ENCODE data around the gene ZFYVE28.

Gene ZFYVE28

GRCh38 chr4:2395584-2395983 lies 22.9 kb downstream of the ZFYVE28 start:
- ChIA-PET POLR2A (no interaction called here), CTCF (interaction anchor here (0.6 to 3.9 kb wide), 6 partner anchors 10 to 78 kb away, joined by 3 to 19 read pairs (median 3); no protein-coding TSS in a partner anchor)
- peaks cover 0 to 22% (median 15%) of the 10 kb centered on the region in 5 experiments for H3K27me3 ChIP-seq (replicated peaks in 2 of 5; ENCODE audit: control insufficient read depth in 4 of 5, insufficient read depth in 5 of 5, low read length in 4 of 5)
- peak in 2 of 3 donors; percentile 31 to 55 for DNase-seq
- WGBS (ENCODE audit: insufficient coverage), result 83% methylated on average over 9 of the region's 9 CpGs
- H3K4me3 ChIP-seq (ENCODE audit: control insufficient read depth in 1 of 7, extremely low read depth in 1 of 7, insufficient read depth in 4 of 7, low read depth in 2 of 7, low read length in 6 of 7), result no peak overlapping the region
- H3K27ac ChIP-seq (ENCODE audit: insufficient read depth in 1 of 2, low read depth in 1 of 2, low read length in 2 of 2, poor library complexity in 1 of 2, severe bottlenecking in 2 of 2), result peak overlapping the region in 1 of 2 experiments; percentile 8
- no peaks in the 10 kb centered on the region for H3K36me3 ChIP-seq (ENCODE audit: control insufficient read depth in 4 of 4, insufficient read depth in 4 of 4, low read length in 3 of 4)
- no peaks in the 10 kb centered on the region for H3K9me3 ChIP-seq (ENCODE audit: control extremely low read depth in 1 of 5, control insufficient read depth in 4 of 5, insufficient read depth in 2 of 5, low read depth in 1 of 5, low read length in 4 of 5)
- H3K4me1 ChIP-seq (ENCODE audit: control extremely low read depth in 1 of 4, control insufficient read depth in 4 of 4, insufficient read depth in 4 of 4, low read length in 3 of 4), result peaks cover 3 to 17% (median 15%) of the 10 kb centered on the region in 4 experiments

- WGBS (ENCODE audit: insufficient coverage), result 97% methylated on average over 7 of the region's 9 CpGs
- Histone ChIP-seq H3K36me3 (ENCODE audit: control insufficient read depth in 4 of 4, insufficient read depth in 4 of 4, low read length in 3 of 4) (no peaks in the 10 kb centered on the region), H3K4me1 (ENCODE audit: control extremely low read depth in 1 of 4, control insufficient read depth in 4 of 4, insufficient read depth in 4 of 4, low read length in 3 of 4) (peaks cover 5 to 22% (median 20%) of the 10 kb centered on the region in 4 experiments), H3K4me3 (ENCODE audit: control insufficient read depth in 1 of 7, extremely low read depth in 1 of 7, insufficient read depth in 4 of 7, low read depth in 2 of 7, low read length in 6 of 7) (no peak overlapping the region), H3K9me3 (ENCODE audit: control extremely low read depth in 1 of 5, control insufficient read depth in 4 of 5, insufficient read depth in 2 of 5, low read depth in 1 of 5, low read length in 4 of 5) (no peaks in the 10 kb centered on the region), H3K27ac (ENCODE audit: insufficient read depth in 1 of 2, low read depth in 1 of 2, low read length in 2 of 2, poor library complexity in 1 of 2, severe bottlenecking in 2 of 2) (peak overlapping the region in 1 of 2 experiments; percentile 8), H3K27me3 (replicated peaks in 2 of 5; ENCODE audit: control insufficient read depth in 4 of 5, insufficient read depth in 5 of 5, low read length in 4 of 5) (peaks cover 0 to 20% (median 12%) of the 10 kb centered on the region in 5 experiments)
- no peak for DNase-seq
- CTCF ChIA-PET, result interaction anchor here (0.6 to 3.9 kb wide), 6 partner anchors 9 to 156 kb away, joined by 3 to 19 read pairs (median 3); no protein-coding TSS in a partner anchor
- POLR2A ChIA-PET, result interaction anchor here (0.6 kb wide), 1 partner anchor 73 kb away, joined by 3 read pairs; no protein-coding TSS in a partner anchor
Observed at GRCh38 chr4:2395038-2395437, 23.4 kb downstream of the ZFYVE28 start.

GRCh38 chr4:2394528-2394927 lies 23.9 kb downstream of the ZFYVE28 start:
- no peak overlapping the region for H3K4me3 ChIP-seq (ENCODE audit: control insufficient read depth in 1 of 7, extremely low read depth in 1 of 7, insufficient read depth in 4 of 7, low read depth in 2 of 7, low read length in 6 of 7)
- POLR2A ChIA-PET, result interaction anchor here (0.6 kb wide), 1 partner anchor 74 kb away, joined by 3 read pairs; no protein-coding TSS in a partner anchor
- peaks cover 0 to 15% (median 13%) of the 10 kb centered on the region in 5 experiments for H3K27me3 ChIP-seq (replicated peaks in 2 of 5; ENCODE audit: control insufficient read depth in 4 of 5, insufficient read depth in 5 of 5, low read length in 4 of 5)
- no peaks in the 10 kb centered on the region for H3K36me3 ChIP-seq (ENCODE audit: control insufficient read depth in 4 of 4, insufficient read depth in 4 of 4, low read length in 3 of 4)
- no peaks in the 10 kb centered on the region for H3K9me3 ChIP-seq (ENCODE audit: control extremely low read depth in 1 of 5, control insufficient read depth in 4 of 5, insufficient read depth in 2 of 5, low read depth in 1 of 5, low read length in 4 of 5)
- CTCF ChIA-PET, result interaction anchor here (0.7 to 7.5 kb wide), 6 partner anchors 8 to 174 kb away, joined by 3 to 49 read pairs (median 10); no protein-coding TSS in a partner anchor
- no peak for DNase-seq
- H3K27ac ChIP-seq (ENCODE audit: insufficient read depth in 1 of 2, low read depth in 1 of 2, low read length in 2 of 2, poor library complexity in 1 of 2, severe bottlenecking in 2 of 2), result peak overlapping the region in 1 of 2 experiments; percentile 30
- peaks cover 5 to 28% (median 25%) of the 10 kb centered on the region in 4 experiments for H3K4me1 ChIP-seq (ENCODE audit: control extremely low read depth in 1 of 4, control insufficient read depth in 4 of 4, insufficient read depth in 4 of 4, low read length in 3 of 4)
- 96% methylated on average over 15 of the region's 17 CpGs for WGBS (ENCODE audit: insufficient coverage)

GRCh38 chr4:2393353-2394270 lies 24.8 kb downstream of the ZFYVE28 start:
- ChIA-PET CTCF (interaction anchor here (1.0 to 7.5 kb wide), 11 partner anchors 9 to 174 kb away, joined by 3 to 49 read pairs (median 4); no protein-coding TSS in a partner anchor), POLR2A (no interaction called here)
- H3K36me3 ChIP-seq (ENCODE audit: control insufficient read depth in 4 of 4, insufficient read depth in 4 of 4, low read length in 3 of 4), result no peaks in the 10 kb centered on the region
- H3K4me1 ChIP-seq (ENCODE audit: control extremely low read depth in 1 of 4, control insufficient read depth in 4 of 4, insufficient read depth in 4 of 4, low read length in 3 of 4), result peaks cover 5 to 36% (median 29%) of the 10 kb centered on the region in 4 experiments
- H3K27me3 ChIP-seq (replicated peaks in 2 of 5; ENCODE audit: control insufficient read depth in 4 of 5, insufficient read depth in 5 of 5, low read length in 4 of 5), result peaks cover 0 to 15% (median 13%) of the 10 kb centered on the region in 5 experiments
- no peaks in the 10 kb centered on the region for H3K9me3 ChIP-seq (ENCODE audit: control extremely low read depth in 1 of 5, control insufficient read depth in 4 of 5, insufficient read depth in 2 of 5, low read depth in 1 of 5, low read length in 4 of 5)
- H3K27ac ChIP-seq (ENCODE audit: insufficient read depth in 1 of 2, low read depth in 1 of 2, low read length in 2 of 2, poor library complexity in 1 of 2, severe bottlenecking in 2 of 2), result peak overlapping the region in 1 of 2 experiments; percentile 30
- peak overlapping the region in 3 of 7 experiments; percentile 9 to 40 (median 34) for H3K4me3 ChIP-seq (ENCODE audit: control insufficient read depth in 1 of 7, extremely low read depth in 1 of 7, insufficient read depth in 4 of 7, low read depth in 2 of 7, low read length in 6 of 7)
- DNase-seq, result peak in 1 of 3 donors; percentile 28
- WGBS (ENCODE audit: insufficient coverage), result 23% methylated on average over 25 of the region's 28 CpGs

- POLR2A ChIA-PET, result interaction anchor here (0.6 to 1.4 kb wide), 2 partner anchors 10 to 109 kb away, joined by 3 to 5 read pairs; no protein-coding TSS in a partner anchor
- 16% methylated on average over 10 of the region's 20 CpGs for WGBS (ENCODE audit: insufficient coverage)
- no peaks in the 10 kb centered on the region for H3K9me3 ChIP-seq (ENCODE audit: control extremely low read depth in 1 of 5, control insufficient read depth in 4 of 5, insufficient read depth in 2 of 5, low read depth in 1 of 5, low read length in 4 of 5)
- peak overlapping the region in 5 of 7 experiments; percentile 8 to 65 (median 33) for H3K4me3 ChIP-seq (ENCODE audit: control insufficient read depth in 1 of 7, extremely low read depth in 1 of 7, insufficient read depth in 4 of 7, low read depth in 2 of 7, low read length in 6 of 7)
- H3K27ac ChIP-seq (ENCODE audit: insufficient read depth in 1 of 2, low read depth in 1 of 2, low read length in 2 of 2, poor library complexity in 1 of 2, severe bottlenecking in 2 of 2), result no peak overlapping the region
- CTCF ChIA-PET, result interaction anchor here (0.7 to 7.5 kb wide), 5 partner anchors 9 to 77 kb away, joined by 3 to 49 read pairs (median 5); no protein-coding TSS in a partner anchor
- H3K27me3 ChIP-seq (replicated peaks in 2 of 5; ENCODE audit: control insufficient read depth in 4 of 5, insufficient read depth in 5 of 5, low read length in 4 of 5), result peaks cover 0 to 14% (median 11%) of the 10 kb centered on the region in 5 experiments
- DNase-seq, result peak in 2 of 3 donors; percentile 65 to 72
- H3K4me1 ChIP-seq (ENCODE audit: control extremely low read depth in 1 of 4, control insufficient read depth in 4 of 4, insufficient read depth in 4 of 4, low read length in 3 of 4), result peaks cover 5 to 40% (median 32%) of the 10 kb centered on the region in 4 experiments
- H3K36me3 ChIP-seq (ENCODE audit: control insufficient read depth in 4 of 4, insufficient read depth in 4 of 4, low read length in 3 of 4), result no peaks in the 10 kb centered on the region
Observed at GRCh38 chr4:2390784-2391421, 27.5 kb downstream of the ZFYVE28 start.

GRCh38 chr4:2390146-2390545 lies 28.3 kb downstream of the ZFYVE28 start:
- Histone ChIP-seq H3K27ac (ENCODE audit: insufficient read depth in 1 of 2, low read depth in 1 of 2, low read length in 2 of 2, poor library complexity in 1 of 2, severe bottlenecking in 2 of 2) (no peak overlapping the region), H3K27me3 (replicated peaks in 2 of 5; ENCODE audit: control insufficient read depth in 4 of 5, insufficient read depth in 5 of 5, low read length in 4 of 5) (peaks cover 0 to 14% (median 9%) of the 10 kb centered on the region in 5 experiments), H3K9me3 (ENCODE audit: control extremely low read depth in 1 of 5, control insufficient read depth in 4 of 5, insufficient read depth in 2 of 5, low read depth in 1 of 5, low read length in 4 of 5) (no peaks in the 10 kb centered on the region), H3K4me3 (ENCODE audit: control insufficient read depth in 1 of 7, extremely low read depth in 1 of 7, insufficient read depth in 4 of 7, low read depth in 2 of 7, low read length in 6 of 7) (no peak overlapping the region), H3K4me1 (ENCODE audit: control extremely low read depth in 1 of 4, control insufficient read depth in 4 of 4, insufficient read depth in 4 of 4, low read length in 3 of 4) (peaks cover 5 to 40% (median 32%) of the 10 kb centered on the region in 4 experiments), H3K36me3 (ENCODE audit: control insufficient read depth in 4 of 4, insufficient read depth in 4 of 4, low read length in 3 of 4) (no peaks in the 10 kb centered on the region)
- ChIA-PET CTCF (interaction anchor here (0.7 to 7.5 kb wide), 5 partner anchors 9 to 78 kb away, joined by 3 to 49 read pairs (median 3); no protein-coding TSS in a partner anchor), POLR2A (interaction anchor here (0.6 to 1.4 kb wide), 2 partner anchors 9 to 108 kb away, joined by 3 to 5 read pairs; no protein-coding TSS in a partner anchor)
- no peak for DNase-seq
- WGBS (ENCODE audit: insufficient coverage), result 55% methylated on average over 7 of the region's 9 CpGs
